Skeletal muscle tissue (tissue), 4 donors: Measurements from ENCODE around the gene SLC49A4. TPM values are rescaled to one million over a fixed set of nuclear protein-coding genes. Genes with fewer than 3 reads are reported as not detected.

Experiments
- H3K27ac ChIP-seq: one replicate; pipeline ENCODE4 v1.7.0; 2013; ENCODE audit warnings: mild to moderate bottlenecking, low read depth, low read length, inconsistent platforms
- H3K27me3 ChIP-seq, 3 donors: one replicate each; pipeline ENCODE4 v1.7.0; 2013; ENCODE audit warnings: low read length in 3 of 3; ENCODE audit not compliant: control insufficient read depth in 3 of 3, insufficient read depth in 3 of 3
- H3K36me3 ChIP-seq, 3 donors: one replicate each; pipeline ENCODE4 v1.7.0; 2013; ENCODE audit warnings: low read length in 3 of 3; ENCODE audit not compliant: control insufficient read depth in 3 of 3, insufficient read depth in 3 of 3
- H3K4me1 ChIP-seq, 3 donors: one replicate each; pipeline ENCODE4 v1.7.0; 2013; ENCODE audit warnings: low read length in 3 of 3, mild to moderate bottlenecking in 3 of 3; ENCODE audit not compliant: control insufficient read depth in 3 of 3, insufficient read depth in 3 of 3
- H3K4me3 ChIP-seq, 3 donors: one replicate each; pipeline ENCODE4 v1.7.0; 2013; ENCODE audit warnings: low read length in 3 of 3
- H3K9ac ChIP-seq, 3 donors: one replicate each; pipeline ENCODE4 v1.7.0; 2013; ENCODE audit warnings: low read length in 3 of 3, mild to moderate bottlenecking in 3 of 3, moderate library complexity in 2 of 3, low read depth in 1 of 3
- H3K9me3 ChIP-seq, 3 donors: one replicate each; pipeline ENCODE4 v1.7.0; 2013; ENCODE audit warnings: low read length in 3 of 3; ENCODE audit not compliant: control insufficient read depth in 3 of 3
- total RNA-seq: library from RNA; depleted of rRNA; stranded (reverse); fragments of >200 nt; gene quantifications from one replicate; pipeline ENCODE4 v1.2.3, GENCODE V29; 2014
- donor health status: Osteomylitis.

The SLC49A4 gene
- total RNA-seq, 1 donor from 2014 or later = 11.5 TPM

DNA sequence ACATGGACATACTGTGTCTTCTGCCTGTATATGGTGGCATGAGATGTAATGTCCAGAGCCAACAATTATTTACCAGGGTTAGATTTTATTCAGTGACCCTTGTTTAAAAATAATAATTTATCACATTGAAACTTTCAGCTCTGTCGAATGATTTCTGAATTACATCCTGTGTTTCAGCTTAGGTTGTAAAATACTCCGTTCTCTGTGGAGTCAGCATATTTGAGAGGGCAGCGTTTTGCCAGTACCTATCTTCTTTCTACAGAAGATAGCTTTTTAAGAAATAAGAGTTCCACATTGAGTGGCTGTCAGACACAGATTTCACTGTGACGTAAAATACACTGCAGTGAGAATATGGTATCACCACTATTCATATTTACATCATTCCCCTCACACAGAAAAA lies 85.3 kb downstream of the SLC49A4 start:
- no peaks in the 10 kb centered on the region for H3K9me3 ChIP-seq
- H3K4me3 ChIP-seq = no peak overlapping the region
- no peak overlapping the region for H3K9ac ChIP-seq
- no peaks in the 10 kb centered on the region for H3K27me3 ChIP-seq
- H3K4me1 ChIP-seq = no peaks in the 10 kb centered on the region
- no peak overlapping the region for H3K27ac ChIP-seq
- peaks cover 0 to 18% (median 9%) of the 10 kb centered on the region in 3 donors for H3K36me3 ChIP-seq

DNA sequence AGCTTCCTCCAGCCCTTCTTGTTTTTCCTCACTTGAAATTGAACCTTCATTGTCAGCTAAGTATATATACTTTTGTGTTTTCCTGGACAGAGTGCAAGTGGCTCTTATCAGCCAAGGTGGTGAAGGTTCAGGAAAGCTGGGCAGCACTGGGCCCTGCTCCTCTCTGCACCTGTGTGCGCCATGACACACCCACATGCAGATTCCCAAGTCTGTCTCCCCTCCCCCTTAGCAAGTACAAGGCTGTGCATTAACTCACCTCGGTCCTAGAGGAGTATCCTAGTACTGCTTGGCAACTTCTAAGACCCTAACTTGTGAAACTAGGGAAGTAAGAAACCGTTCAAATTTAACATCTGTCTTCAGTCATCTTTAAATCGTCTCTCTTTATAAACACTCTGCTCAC lies 85.8 kb downstream of the SLC49A4 start:
- H3K9ac ChIP-seq = no peak overlapping the region
- H3K4me3 ChIP-seq = no peak overlapping the region
- peaks cover 0 to 18% (median 9%) of the 10 kb centered on the region in 3 donors for H3K36me3 ChIP-seq
- no peak overlapping the region for H3K27ac ChIP-seq
- H3K27me3 ChIP-seq = no peaks in the 10 kb centered on the region
- H3K9me3 ChIP-seq = no peaks in the 10 kb centered on the region
- H3K4me1 ChIP-seq = no peaks in the 10 kb centered on the region

DNA sequence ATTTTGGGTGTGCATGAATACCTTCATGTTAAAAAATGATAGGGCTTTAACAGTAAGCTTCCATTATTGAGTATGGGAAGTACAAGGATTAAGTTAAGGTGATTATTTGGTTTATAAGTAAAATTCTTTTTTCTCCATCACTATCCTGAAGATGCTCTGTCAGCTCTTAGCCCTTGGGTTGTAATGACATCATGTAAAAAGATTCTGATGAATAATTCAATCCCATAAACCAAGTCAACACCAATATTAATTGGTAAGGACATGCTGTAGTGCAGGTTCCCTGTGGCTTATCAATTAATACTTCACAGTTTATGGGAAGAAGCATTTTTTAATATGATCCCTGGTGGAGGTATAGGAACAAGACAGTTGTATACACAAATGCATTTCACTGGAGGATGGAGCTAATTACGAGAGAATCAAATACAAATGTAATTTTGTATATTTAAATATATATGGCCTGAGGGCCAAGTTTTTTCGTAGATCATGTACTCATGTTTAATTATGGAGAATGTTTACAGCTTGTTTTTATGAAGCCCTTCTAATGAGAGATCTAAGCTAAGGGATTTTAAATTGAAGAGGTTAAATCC lies 87.6 kb downstream of the SLC49A4 start:
- Histone ChIP-seq H3K36me3 (peaks cover 0 to 19% (median 18%) of the 10 kb centered on the region in 3 donors), H3K9me3 (no peaks in the 10 kb centered on the region), H3K4me1 (no peaks in the 10 kb centered on the region), H3K4me3 (no peak overlapping the region), H3K9ac (no peak overlapping the region), H3K27ac (no peak overlapping the region), H3K27me3 (no peaks in the 10 kb centered on the region)

DNA sequence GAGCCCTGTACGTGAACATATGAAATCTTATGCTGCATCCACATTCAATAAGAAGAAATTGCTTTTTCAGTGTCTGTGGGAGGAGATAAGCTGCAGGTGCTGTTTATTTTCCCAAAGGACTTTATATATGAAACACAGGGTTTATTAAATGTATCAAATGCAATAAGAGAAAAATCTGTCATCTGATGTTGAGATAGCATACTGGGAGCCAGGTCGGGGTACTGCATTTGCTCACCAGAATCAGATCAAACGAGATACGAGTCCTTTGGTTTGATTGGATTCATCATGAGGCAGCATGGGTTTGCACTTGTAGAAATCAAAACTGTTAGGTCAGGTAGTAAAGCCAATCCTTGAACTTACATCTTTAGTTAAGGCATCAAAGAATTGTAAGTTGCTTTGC lies 91.4 kb downstream of the SLC49A4 start:
- Histone ChIP-seq H3K9me3 (no peaks in the 10 kb centered on the region), H3K27ac (no peak overlapping the region), H3K4me3 (no peak overlapping the region), H3K4me1 (peaks cover 19% of the 10 kb centered on the region in 3 donors), H3K9ac (no peak overlapping the region), H3K36me3 (peaks cover 0 to 12% (median 2%) of the 10 kb centered on the region in 3 donors), H3K27me3 (no peaks in the 10 kb centered on the region)

DNA sequence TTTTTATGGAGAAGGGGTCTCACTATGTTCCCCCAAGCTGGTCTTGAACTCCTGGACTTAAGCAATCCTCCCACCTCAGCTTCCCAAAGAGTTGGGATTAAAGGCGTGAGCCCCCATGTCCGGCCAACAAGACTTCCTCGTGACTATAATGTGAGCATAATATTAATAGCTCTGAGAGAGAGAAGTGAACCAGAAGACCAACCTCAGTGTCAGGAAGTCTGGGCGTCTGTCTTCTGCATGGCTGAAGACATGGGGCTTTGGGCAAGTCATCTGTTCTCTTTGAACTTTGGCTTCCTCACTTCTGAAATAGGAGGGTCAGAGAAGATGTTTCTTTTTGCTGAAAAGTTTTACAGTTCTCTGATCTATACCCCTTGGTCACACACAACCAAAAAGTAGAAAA lies 92.1 kb downstream of the SLC49A4 start:
- Histone ChIP-seq H3K9ac (no peak overlapping the region), H3K36me3 (peaks cover 0 to 11% (median 0%) of the 10 kb centered on the region in 3 donors), H3K9me3 (no peaks in the 10 kb centered on the region), H3K27me3 (no peaks in the 10 kb centered on the region), H3K4me3 (no peak overlapping the region), H3K27ac (no peak overlapping the region), H3K4me1 (peaks cover 23% of the 10 kb centered on the region in 3 donors)

DNA sequence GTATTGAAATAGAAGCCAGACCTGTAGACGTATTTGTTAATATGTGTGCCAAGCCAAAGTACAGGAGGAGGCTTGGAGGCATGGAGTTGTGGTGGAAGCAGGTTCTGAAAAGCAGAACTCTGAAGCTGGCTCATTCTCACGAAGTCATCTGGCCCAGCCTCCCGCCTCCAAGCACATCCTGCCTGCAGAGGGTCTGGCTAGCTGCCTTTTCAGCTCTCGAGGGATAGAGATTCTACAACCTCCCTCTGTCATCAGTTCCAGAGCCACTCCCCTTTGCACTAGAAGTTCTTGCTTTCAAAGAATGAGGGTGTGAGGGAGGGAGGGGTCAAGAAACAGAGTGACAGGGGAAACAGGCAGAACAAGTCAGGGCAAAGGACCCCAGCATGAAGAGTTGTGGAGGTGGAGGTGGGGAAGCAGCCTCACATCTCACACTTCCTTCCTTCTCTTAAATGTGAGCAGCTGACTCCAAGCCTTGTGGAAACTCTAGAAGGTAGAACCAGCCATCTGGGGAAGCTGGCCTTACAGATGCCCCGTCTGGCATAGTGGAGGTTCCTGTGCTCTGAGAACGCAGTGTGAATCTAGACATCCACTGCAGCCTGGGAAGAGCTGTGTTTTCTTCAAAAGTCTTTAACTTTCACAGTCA lies 95.3 kb downstream of the SLC49A4 start:
- Histone ChIP-seq H3K9me3 (no peaks in the 10 kb centered on the region), H3K27me3 (no peaks in the 10 kb centered on the region), H3K4me1 (peaks cover 34 to 51% (median 35%) of the 10 kb centered on the region in 3 donors), H3K9ac (peak overlapping the region in 1 of 3 donors; percentile 6), H3K4me3 (no peak overlapping the region), H3K36me3 (peaks cover 0 to 11% (median 0%) of the 10 kb centered on the region in 3 donors), H3K27ac (no peak overlapping the region)

DNA sequence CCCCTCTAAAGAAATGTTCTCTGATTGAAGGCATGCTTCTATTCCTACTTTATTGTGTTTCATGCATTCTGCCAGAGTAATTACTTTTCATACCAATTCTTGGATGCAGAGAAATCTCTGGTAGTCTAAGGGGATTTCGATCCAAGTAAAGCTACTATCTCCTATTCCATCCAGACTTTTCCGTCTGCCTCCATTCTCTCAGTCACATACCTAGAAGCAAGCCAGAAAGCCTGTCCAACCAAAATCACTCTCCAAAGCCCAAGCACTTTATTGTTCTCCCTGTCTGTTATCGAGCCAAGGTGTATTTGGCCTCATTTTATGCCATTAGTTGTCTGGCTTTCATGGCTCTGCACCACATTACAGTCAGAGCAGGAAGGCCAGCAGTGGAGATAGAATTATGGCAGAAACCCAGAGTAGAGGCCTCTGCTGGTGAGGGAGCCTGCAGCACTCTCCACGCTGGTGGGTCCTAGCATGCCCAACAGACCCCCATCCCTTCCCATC lies 95.9 kb downstream of the SLC49A4 start:
- peaks cover 34 to 51% (median 35%) of the 10 kb centered on the region in 3 donors for H3K4me1 ChIP-seq
- no peaks in the 10 kb centered on the region for H3K27me3 ChIP-seq

DNA sequence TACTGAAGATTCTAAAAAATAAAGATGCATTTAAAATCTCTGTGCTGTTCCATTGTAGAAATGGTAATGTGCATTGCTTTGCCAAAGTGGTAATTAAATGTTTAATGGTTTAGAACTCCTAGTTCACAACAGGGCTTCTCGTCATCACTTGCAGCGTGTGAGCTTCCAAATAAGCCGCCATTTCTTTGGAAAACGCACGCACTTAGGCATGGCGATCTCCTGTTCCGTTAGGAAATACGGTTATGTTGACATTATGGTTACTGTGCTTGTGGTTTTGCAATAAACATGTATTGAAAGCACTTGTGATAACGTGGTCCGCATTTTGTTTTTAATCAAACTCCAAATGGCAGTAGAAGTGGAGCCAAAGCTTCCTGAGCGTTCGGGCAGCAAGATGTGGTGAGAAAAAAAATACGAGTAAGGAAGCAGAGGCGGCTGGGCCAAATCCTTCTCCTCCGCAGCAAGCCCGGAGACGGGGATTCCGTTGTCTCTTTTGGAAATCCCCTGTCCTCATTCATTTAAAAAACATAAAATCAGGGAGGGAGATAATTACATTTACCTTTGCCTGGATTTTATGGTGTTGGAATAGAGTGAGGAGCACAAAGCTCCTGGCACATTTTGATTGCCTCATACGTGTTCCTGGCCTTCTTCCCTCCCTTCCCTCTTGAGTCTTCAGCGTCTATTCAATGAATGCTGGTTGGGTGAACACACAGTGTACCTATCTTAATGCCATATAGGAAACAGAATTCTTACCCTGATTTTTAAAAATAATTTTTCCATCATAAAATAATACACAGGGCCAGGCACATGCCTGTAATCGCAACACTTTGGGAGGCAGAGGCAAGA lies 97.5 kb downstream of the SLC49A4 start:
- Histone ChIP-seq H3K9ac (no peak overlapping the region), H3K9me3 (no peaks in the 10 kb centered on the region), H3K4me1 (peaks cover 34 to 51% (median 35%) of the 10 kb centered on the region in 3 donors), H3K27ac (no peak overlapping the region), H3K27me3 (no peaks in the 10 kb centered on the region), H3K36me3 (no peaks in the 10 kb centered on the region), H3K4me3 (no peak overlapping the region)

More for the DNA sequence above, 95.9 kb downstream of the SLC49A4 start:
- Histone ChIP-seq H3K4me3 (no peak overlapping the region), H3K36me3 (peaks cover 0 to 9% (median 0%) of the 10 kb centered on the region in 3 donors), H3K9ac (no peak overlapping the region), H3K9me3 (no peaks in the 10 kb centered on the region), H3K27ac (no peak overlapping the region)

DNA sequence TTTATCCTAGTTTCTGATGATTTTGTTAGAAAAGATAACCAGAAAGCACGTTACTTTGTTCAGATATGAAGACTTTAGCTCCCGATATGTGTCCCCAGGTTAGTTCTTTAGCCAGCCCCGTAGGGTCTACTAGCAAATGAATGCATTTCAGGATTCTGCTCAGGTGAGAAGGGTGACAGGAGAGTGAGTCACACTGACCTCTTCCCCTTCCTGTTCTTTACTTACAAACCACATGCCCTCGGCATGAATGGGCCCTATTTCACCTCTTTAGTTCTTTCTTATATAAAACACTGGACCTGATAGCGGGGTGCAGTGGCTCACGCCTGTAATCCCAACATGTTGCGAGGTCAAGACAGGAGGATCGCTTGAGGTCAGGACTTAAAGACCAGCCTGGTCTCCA lies 98.4 kb downstream of the SLC49A4 start:
- no peaks in the 10 kb centered on the region for H3K36me3 ChIP-seq
- no peaks in the 10 kb centered on the region for H3K27me3 ChIP-seq
- no peaks in the 10 kb centered on the region for H3K9me3 ChIP-seq
- H3K9ac ChIP-seq = peak overlapping the region in 1 of 3 donors; percentile 34
- peaks cover 34 to 51% (median 35%) of the 10 kb centered on the region in 3 donors for H3K4me1 ChIP-seq
- peak overlapping the region in 1 of 3 donors; percentile 18 for H3K4me3 ChIP-seq
- peak overlapping the region; percentile 68 for H3K27ac ChIP-seq
